GM19240 (cell line): ENCODE data around the gene RNF222.

ENCODE experiments used
- DNase-seq: peaks from one replicate; pipeline ENCODE4 v3.0.0; 2011; ENCODE audit warnings: low spot score; ENCODE audit not compliant: insufficient read length

RNF222 gene

GRCh38 chr17:8345951-8346665, 51.5 kb downstream of the RNF222 start:
- no peak for DNase-seq

- DNase-seq, result no peak
These were observed 52.5 kb downstream of the RNF222 start for GRCh38 chr17:8345052-8345690.

- DNase-seq, result no peak
These were observed 56.2 kb downstream of the RNF222 start for GRCh38 chr17:8341456-8341855.
